Activated CD8-positive, alpha-beta memory T cell treated with anti-CD3 and anti-CD28 coated beads for 48 hours (primary cell): ENCODE measurements around the gene PPP1R3E.

Experiments used
- DNase-seq, 3 experiments: peaks; one replicate each; pipeline ENCODE4 v3.0.0-alpha.2; 2020; ENCODE audit warnings: low read depth in 2 of 3, low spot score in 2 of 3

Gene PPP1R3E

DNA sequence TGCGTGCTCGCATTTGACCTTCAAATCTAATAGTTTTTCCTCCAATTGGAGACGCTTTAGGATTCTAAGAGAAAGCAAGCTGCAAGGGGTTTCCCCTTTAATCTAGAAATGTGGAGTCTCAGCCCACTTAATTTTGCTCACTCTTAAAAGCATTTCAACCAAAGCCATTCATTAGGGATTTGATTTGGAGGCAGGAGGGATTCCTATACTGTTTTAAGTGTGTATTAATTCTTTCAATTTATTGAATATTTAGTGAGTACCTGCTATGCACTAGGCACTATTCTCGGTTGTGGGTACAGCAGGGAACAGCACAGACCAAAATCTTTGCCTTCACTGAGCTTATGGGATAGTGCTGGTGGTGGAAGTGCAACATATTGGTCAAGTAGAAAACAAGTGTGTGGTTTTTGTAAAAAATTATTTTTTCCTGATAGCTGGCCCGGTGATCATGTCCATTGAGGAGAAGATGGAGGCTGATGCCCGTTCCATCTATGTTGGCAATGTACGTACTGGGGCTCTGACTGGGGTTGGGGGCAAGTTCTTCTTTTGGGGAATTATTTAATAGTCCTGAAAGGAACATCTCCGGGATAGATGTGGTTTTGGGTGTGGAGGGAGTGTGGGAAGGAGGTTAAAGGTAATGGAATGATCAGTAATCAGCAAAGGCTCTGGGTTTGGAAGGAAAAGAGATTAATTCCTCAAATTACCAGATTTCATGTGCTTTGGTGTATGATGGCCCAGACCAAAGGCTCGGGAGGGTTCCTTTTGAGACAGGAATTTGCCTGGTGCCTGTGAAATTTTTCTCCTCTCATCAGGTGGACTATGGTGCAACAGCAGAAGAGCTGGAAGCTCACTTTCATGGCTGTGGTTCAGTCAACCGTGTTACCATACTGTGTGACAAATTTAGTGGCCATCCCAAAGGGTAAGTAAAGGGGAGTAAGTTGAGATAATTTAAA is 20.2 kb upstream of the PPP1R3E start:
- no peak for DNase-seq

- DNase-seq = peak in 2 of 3 experiments; percentile 26 to 34
Observed at GRCh38 chr14:23321572-23322547, 19.2 kb upstream of the PPP1R3E start.

DNA sequence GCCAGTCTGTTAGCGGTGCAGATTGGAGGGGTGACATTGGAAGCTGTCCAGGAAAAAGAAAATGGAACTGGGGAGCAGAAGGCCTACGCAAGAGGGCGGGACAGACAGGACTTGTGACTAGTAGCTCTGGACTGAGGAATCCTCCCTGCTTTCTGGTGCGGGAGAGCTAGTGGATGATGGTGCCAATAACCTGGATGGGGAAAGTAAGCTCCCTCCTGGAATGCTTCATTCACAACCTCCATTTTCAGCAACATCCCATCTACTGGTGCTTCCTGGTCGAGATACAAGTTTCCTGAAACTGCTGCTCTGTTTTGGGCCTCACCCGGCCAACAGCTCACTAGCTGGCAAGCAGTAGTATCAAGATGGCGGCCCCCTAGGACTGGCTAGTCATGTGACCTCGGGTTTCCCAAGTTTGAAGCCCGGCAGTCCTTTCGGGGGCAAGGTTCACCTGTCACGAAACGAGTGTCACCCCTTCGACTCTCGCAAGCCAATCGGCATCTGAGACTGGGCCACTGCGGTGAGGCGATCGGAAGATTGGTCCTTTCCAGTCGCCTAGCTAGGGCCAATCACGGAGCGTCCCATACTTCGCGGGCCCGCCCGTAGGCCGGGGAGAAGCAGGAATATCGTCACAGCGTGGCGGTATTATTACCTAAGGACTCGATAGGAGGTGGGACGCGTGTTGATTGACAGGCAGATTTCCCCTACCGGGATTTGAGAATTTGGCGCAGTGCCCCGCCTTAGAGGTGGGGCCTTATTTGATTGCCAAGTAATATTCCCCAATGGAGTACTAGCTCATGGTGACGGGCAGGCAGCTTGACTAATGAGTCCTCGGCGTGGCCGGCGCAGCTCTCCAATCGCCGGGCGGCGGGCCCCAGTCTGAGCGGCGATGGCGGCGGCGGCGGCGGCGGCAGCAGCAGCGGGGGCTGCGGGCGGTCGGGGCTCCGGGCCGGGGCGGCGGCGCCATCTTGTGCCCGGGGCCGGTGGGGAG is 18.2 kb upstream of the PPP1R3E start, which contains the start of gene PABPN1:
PABPN1 (plus strand) TSS at position 874 of the 988 bp plus-strand sequence; CDS start at position 887, 13 bp downstream.
- peak; percentile 78 to 93 (median 84) for DNase-seq

- no peak for DNase-seq
Observed at GRCh38 chr14:23319746-23320583, 17.3 kb upstream of the PPP1R3E start.

DNA sequence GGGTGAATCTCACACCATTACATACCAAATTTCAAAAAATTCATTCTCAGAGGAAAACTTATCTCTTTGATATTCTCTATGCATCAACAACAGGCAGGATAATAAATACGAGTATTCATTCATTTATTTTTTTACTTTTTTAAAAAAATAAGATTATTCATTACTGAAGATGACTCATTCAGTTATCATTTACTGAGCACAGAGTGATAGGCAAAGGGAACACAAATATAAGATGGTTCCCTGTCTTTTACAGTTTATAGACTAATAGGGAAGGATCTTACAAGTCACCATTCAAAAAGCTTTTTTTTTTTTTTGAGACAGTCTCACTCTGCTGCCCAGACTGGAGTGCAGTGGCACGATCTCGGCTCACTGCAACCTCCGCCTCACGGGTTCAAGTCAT is 13.6 kb upstream of the PPP1R3E start:
- no peak for DNase-seq

GRCh38 chr14:23310546-23310945 is 7.9 kb upstream of the PPP1R3E start:
- no peak for DNase-seq

- no peak for DNase-seq
Observed at GRCh38 chr14:23308721-23309445, 6.2 kb upstream of the PPP1R3E start.

DNA sequence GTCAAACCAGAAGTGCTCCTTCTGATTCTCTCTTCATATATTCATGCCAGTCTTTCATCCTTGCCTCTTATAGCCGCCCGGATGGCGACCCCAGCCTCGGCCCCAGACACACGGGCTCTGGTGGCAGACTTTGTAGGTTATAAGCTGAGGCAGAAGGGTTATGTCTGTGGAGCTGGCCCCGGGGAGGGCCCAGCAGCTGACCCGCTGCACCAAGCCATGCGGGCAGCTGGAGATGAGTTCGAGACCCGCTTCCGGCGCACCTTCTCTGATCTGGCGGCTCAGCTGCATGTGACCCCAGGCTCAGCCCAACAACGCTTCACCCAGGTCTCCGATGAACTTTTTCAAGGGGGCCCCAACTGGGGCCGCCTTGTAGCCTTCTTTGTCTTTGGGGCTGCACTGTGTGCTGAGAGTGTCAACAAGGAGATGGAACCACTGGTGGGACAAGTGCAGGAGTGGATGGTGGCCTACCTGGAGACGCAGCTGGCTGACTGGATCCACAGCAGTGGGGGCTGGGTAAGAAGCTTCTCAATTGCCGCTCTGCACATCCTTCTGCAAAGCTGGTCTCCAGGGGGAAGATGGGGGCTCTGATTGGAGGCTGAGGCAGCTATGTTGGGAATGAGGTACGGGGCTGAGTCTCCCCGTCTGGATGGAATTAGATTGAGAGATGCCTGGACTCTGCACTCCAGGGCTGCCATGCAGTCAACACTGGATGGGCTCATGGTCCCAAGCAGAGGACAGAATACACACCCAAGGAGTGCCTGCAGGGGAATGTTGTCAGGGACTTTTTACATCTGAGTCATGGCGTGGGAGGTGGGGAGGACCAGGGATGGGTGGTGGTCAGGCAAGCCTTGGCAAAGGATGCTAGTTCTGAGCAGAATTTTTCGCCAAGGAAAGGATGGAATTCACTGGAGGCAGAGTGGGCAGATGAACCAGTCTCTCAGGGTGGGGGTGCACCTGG is 5.3 kb upstream of the PPP1R3E start:
- DNase-seq = no peak

DNA sequence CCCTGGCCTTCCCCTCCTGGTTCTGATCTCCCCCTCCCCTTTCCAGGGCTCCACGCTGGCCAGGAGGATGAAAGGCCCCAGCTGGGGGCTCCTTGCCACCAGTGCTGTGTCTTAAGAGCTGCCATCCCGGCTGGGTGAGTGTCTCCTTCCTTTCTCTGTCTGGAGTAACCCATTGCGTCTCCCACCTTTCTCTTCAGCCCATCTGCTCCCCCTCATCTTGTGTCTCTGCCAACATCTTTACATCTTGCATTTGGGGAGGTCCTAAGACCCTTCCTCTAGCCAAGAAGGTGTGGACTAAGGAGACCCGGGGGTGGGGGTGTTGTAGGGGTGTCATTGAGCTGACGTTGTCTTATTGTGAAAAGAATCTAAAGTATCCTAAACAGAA is 4.5 kb upstream of the PPP1R3E start:
- no peak for DNase-seq

DNA sequence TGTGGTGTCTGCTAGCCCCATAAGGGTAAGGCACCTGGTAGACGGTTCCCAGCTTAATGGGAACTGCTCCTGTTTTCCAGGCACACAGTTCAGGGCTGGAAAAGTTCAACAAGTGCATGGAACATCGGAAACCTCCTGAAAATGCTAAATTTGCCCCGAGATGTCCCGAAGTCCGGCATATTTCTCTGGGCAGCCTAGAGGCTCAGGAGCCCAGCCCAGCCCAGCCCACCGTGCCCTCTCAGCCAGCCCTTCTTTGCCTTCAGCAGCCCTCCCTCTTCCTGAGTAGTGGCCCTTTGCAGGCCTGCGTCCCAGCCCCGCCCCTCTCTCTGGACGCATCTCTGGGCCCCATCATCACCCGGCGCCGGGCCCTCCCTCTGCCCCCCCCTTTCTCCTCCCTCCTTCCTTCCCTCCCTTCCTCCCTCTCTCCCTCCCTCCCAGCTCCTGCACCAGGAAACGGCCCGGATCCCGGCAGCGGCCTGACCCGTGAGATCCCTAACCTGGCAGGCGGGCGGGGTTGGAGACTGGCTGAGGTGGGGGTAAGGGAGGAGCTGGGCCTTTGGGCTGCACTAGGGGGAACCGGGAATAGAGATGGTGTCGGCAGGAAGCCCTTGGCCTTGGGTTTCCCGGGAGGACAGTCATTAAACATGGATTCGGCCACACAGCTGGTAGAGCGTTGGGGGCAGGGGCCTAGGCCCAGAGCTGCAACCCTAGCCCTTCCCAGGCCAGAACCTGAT is 3.9 kb upstream of the PPP1R3E start, which contains the start of gene BCL2L2:
BCL2L2 (plus strand) TSS at position 422 of the 734 bp plus-strand sequence. CDS start 935 bp downstream, outside the sequence.
- DNase-seq = no peak

- no peak for DNase-seq
Observed at GRCh38 chr14:23301969-23302289, 730 bp downstream of the PPP1R3E start.

DNA sequence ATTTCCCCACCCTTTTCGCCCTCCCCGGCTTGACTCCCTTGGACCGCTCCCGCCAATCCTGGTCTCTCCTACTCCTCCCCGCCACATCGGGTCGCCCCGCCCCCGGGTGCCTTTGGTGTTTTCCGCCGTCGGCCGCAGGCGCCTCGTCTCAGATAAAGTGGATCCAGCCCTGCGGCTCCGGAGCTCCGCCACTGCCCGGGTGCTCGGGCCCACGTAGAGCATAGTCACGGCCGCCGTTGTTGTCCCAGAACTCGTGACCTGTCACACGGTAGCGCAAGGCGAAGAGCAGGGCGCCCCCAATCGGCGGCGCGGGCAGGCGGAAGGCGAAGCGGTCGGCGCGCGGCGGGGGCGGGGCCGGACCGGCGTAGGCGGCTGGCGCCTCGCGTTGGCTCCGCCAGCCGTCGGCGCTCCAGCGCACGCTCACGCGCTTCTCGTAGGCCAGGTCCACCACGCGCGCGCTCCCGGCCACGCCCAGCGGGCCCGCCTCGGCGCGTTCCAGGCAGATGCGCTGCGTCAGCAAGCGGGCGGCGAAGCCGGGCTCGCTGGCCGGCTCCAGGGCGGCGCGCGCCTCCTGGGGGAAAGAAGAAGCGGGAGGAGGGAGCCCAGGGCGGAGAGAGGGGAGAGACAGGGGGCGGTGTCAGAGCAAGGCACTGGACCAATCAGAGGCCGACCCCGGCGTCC is 1.2 kb downstream of the PPP1R3E start:
- DNase-seq = peak; percentile 88 to 99 (median 93)

- DNase-seq = peak in 1 of 3 experiments; percentile 16
Observed at GRCh38 chr14:23300687-23301223, 1.9 kb downstream of the PPP1R3E start.

DNA sequence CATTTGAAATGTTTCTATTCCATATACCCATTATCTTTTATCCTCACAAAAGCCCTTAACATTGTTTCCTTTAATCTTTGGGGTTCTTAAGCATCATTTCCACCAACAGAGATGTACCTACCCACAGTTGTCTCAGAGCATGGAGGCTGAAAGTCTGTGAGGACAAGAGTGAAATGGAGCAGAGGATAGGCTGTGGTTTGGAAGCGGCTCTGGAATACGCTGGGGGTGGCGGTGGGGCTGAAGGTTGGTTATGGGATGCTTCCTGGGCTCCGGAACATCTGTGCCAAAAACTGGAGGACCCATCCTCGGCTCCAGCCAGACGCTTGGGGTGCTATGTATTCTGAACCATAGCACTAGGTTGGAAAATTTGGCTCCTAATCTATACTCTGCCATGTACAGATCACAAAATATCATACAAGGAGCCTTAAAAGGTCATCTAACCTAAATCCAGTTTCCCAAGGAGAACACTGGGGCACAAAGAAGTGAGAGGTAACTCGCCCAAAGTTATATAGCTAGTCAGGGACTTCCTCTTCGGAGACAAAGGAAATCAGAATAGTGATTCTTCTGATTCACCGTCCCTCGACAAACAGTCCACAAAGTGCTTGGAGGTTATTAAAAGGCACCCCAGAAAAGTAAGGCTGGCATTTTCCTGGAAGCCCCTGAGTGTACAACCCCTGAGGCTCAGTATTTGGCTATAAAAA is 2.5 kb downstream of the PPP1R3E start:
- DNase-seq = no peak

GRCh38 chr14:23299211-23299957 is 3.3 kb downstream of the PPP1R3E start:
- DNase-seq = no peak
